HG03378 (cell line): ENCODE measurements around the gene C3orf52.

ENCODE experiments used
- ATAC-seq: cut with Tn5 transposase; IDR thresholded peaks from one replicate; pipeline ENCODE4 v1.9.1; 2021; ENCODE audit warnings: mild to moderate bottlenecking, moderate library complexity; ENCODE audit not compliant: unreplicated experiment

Gene C3orf52

DNA sequence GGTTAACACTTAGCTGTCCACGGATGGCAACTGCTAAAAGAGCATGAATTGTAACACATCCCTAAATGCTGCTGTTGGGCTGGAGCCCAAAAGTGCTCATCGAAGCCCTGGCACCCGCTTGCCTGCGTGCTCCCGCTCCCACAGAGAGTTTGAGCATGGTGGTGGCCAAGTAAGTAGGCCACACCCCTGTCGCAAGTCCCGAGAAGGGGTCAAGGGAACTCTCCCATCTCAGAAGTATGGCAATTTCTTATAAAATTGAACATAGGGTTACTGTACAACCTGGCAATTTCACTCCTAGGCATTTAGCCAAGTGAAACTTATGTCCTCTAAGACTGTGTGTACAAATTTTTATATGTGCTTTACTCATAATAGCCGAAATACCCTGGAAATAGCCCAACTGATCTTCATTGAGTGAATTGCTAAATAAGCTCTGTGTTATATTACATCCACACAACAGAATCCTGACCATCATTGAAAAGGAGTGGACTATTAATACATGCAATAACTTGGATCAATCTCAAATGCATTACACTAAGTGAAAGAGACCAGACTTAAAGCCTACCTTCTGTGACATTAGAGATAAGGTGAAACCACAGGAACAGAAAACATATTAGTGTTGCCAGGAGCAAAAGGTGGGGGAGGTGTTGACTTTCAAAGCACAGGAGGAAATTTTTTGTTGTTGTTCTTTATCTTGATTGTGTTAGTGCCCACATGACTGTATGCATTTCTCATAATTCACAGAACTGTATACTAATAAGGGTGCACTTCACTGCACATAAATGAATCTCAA, 48.3 kb downstream of the C3orf52 start:
- ATAC-seq = no peak

GRCh38 chr3:112136046-112136445, 49.9 kb downstream of the C3orf52 start:
- no peak for ATAC-seq

DNA sequence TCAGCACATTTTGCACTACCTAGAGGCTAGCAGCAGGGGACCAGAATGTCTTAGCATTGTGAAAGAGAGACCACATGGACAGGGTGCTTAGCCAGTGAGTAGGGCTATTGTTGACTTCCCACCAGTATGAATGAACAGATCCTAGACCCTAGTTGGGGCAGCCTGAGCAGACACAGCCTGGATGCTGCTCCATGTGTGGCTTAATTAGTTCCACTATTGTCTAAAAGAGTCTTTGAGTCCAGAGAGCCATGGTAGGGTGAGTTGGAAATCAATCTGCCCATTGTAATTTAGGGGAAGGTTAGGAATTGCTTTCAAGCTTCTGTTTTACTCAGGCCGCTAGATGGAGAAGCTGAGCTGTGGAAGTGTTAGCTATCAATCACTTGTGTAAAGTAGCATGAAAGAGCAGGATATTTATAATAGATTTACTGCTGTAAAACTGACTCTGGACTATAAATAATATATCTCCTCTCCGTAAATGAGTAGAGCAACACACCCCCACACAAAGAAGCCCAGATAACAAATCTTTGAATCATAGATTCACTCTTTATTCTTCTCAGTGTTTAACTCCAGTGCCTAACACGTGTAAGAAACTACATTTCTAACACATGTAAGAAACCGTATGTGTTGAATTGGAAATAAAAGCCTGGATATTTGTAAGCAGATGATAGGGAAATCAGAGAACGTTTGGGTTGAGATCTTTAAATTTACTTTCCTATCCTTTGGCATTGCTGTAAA, 50.9 kb downstream of the C3orf52 start:
- no peak for ATAC-seq

DNA sequence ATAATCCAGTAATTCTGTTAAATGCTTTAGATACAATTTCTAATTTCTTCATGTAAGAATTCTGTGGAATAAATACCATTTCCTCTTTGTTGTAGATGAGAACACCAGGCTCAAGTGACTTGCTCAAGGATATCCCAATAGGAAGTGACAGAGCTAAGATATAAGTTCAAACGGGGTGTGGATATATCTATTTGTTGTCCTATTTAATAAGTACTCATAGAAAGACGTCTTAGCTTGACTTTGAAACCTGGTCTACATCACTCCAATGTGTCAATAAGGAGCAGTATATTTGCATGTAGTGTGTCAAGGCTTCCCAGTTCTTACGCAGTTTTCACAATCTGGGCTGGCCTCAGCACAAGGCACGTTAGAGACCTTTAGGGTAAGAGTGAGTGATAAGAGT, 51.6 kb downstream of the C3orf52 start:
- ATAC-seq = no peak

DNA sequence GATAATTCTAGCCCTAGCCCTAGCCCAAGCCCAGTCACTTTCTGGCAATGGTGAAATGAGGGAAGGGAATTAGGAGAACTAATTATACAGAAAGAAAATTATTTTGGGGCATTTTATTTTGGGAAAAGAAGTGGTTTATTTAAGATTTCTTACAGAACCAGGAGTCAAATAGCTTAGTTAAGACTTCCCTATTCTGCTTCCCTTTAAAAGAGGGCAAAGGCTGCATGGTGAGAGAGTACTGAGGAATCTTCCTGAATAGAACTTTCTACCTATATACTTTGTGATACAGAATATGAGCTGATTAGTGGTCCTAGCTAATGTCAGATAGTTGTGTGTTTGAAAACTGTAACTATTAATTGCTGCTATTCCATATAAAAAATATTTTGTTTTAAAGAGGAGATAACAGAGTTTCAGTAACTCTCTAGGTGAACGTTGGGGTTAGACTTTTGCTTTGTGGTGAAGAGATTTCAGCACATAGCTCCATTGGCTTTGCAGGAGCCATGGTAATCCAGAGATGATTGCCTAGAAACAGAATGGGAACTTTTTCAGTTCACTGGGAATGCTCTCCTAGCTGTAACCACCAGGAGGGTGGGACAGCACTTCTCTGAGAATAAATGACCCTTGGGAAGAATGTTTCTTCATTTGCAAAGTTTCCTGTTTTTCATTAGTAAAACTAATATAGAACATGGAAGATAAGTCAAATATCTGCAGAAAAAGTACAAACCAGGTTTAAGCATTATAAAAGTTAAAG, 52.2 kb downstream of the C3orf52 start:
- ATAC-seq = no peak

DNA sequence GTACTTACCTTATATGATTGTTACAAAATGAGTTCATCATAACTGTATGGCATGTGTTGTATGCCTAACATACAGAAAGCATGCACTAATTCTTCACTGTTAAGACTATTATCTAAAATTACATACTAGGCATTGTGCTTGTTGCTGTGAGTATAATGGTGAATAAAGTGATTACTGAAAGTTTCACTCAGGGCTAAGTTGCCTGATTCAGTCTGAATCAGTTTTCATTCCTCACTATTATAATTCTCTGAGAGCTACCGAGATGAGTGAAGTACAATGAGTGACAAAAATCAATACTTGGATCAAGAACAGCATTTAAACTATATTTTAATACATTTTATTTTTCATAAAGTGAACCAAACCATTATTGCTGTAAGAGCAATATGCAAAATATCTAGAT, 54.4 kb downstream of the C3orf52 start:
- ATAC-seq = no peak

- no peak for ATAC-seq
Observed at GRCh38 chr3:112141293-112141692, 55.1 kb downstream of the C3orf52 start.

GRCh38 chr3:112143251-112143650, 57.1 kb downstream of the C3orf52 start:
- ATAC-seq = peak; percentile 71

DNA sequence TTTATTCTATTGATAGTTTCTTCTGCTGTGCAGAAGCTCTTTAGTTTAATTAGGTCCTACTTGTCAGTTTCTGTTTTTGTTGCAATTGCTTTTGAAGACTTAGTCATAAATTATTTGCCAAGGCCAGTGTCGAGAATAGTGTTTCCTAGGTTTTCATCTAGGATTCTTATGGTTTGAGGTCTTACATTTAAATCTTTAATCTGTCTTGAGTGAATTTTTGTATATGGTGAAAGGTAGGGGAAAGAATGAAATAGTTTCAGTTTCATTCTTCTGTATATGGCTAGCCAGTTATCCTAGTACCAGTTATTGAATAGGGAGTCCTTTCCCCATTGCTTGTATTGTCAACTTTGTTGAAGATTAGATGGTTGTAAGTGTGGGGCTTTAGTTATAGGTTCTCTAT, 57.5 kb downstream of the C3orf52 start:
- no peak for ATAC-seq

DNA sequence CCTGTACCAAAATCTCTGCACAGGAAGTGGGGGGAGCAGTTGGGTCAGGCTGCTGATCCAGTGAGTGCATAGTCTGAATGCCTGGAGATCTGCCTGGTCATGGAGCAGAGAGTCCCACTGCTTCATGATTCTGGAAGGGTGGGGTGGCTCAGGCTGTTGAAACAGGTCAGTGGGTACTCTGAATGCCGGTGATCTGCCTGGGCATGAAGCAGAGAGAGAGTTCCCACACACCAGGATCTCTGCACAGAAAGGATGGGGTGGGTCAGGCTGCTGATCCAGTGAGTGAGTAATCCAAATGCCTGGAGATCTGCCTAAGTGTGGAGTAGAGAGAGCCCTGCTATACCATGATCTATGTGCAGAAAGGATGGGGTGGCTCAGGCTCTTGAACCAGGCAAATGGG, 62.9 kb downstream of the C3orf52 start:
- no peak for ATAC-seq

GRCh38 chr3:112167758-112168157, 81.6 kb downstream of the C3orf52 start:
- peak; percentile 90 for ATAC-seq
